IMR-90 (cell line): Measurements from ENCODE around the gene UPK3A. TPM values are rescaled to one million over a fixed set of nuclear protein-coding genes. Genes with fewer than 3 reads are reported as not detected.

Experiments used
- ATAC-seq: fragments of 200-7000 bp; cut with Tn5 transposase; 2 replicates; pipeline ENCODE4 v1.9.1; 2020; ENCODE audit warnings: low read depth, mild to moderate bottlenecking, moderate library complexity
- BruUV-seq: library from RNA; stranded (reverse); fragments of 400-500 nt; replicated peaks from 2 replicates; lab custom pipeline; 2021; lab: Mats Ljungman, UMichigan
- CTCF ChIA-PET: fragments of 300-600 bp; formaldehyde crosslinking; extraction: SDS; loops from one replicate; lab custom pipeline; 2021; ENCODE audit warnings: antibody characterized with exemption; lab: Yijun Ruan, JAX
- POLR2A ChIA-PET: fragments of 300-600 bp; sonication (Branson Sonifier 250); formaldehyde crosslinking; loops from one replicate; lab custom pipeline; 2022; ENCODE audit warnings: antibody characterized with exemption; ENCODE audit not compliant: unreplicated experiment; lab: Charles Lee
- DNase-seq: peaks from one replicate; pipeline ENCODE4 v3.0.0; 2013
- H2AFZ ChIP-seq: replicated peaks from 2 replicates; pipeline ENCODE3; 2013; ENCODE audit warnings: low read length, mild to moderate bottlenecking; ENCODE audit not compliant: poor library complexity
- H2AK5ac ChIP-seq: 2 replicates; pipeline ENCODE4 v1.6.1; 2013; ENCODE audit warnings: low read depth, low read length, inconsistent platforms
- H2AK9ac ChIP-seq: replicated peaks from 2 replicates; pipeline ENCODE3; 2013; ENCODE audit warnings: mild to moderate bottlenecking, low read depth, low read length, moderate library complexity; ENCODE audit not compliant: poor library complexity
- H2BK120ac ChIP-seq: 2 replicates; pipeline ENCODE4 v1.6.1; 2013; ENCODE audit warnings: low read depth, low read length, inconsistent platforms
- H2BK15ac ChIP-seq: 3 replicates; pipeline ENCODE4 v1.6.1; 2013; ENCODE audit warnings: low read depth, low read length, inconsistent platforms
- H2BK20ac ChIP-seq: 2 replicates; pipeline ENCODE4 v1.6.1; 2013; ENCODE audit warnings: low read depth, mild to moderate bottlenecking, inconsistent platforms, low read length, moderate library complexity
- H2BK5ac ChIP-seq: 2 replicates; pipeline ENCODE4 v1.6.1; 2013; ENCODE audit warnings: mild to moderate bottlenecking, low read depth, low read length, inconsistent platforms; ENCODE audit not compliant: poor library complexity, severe bottlenecking
- H3K14ac ChIP-seq: replicated peaks from 2 replicates; pipeline ENCODE4 v1.6.1; 2013; ENCODE audit warnings: low read depth, low read length, inconsistent platforms
- H3K18ac ChIP-seq: 2 replicates; pipeline ENCODE4 v1.6.1; 2013; ENCODE audit warnings: low read depth, low read length, control low read depth
- H3K23ac ChIP-seq: 2 replicates; pipeline ENCODE4 v1.6.1; 2013; ENCODE audit warnings: low read depth, low read length, inconsistent platforms
- H3K27ac ChIP-seq: 2 replicates; pipeline ENCODE4 v1.5.1; 2013; ENCODE audit warnings: mild to moderate bottlenecking, control low read depth, low read length; ENCODE audit not compliant: insufficient read depth
- H3K27me3 ChIP-seq: 2 replicates; pipeline ENCODE4 v1.6.1; 2013; ENCODE audit warnings: low read length; ENCODE audit not compliant: control insufficient read depth, insufficient read depth
- H3K36me3 ChIP-seq: 2 replicates; pipeline ENCODE4 v1.6.1; 2013; ENCODE audit warnings: low read length, mixed read lengths; ENCODE audit not compliant: control insufficient read depth, insufficient read depth
- H3K4ac ChIP-seq: 2 replicates; pipeline ENCODE4 v1.6.1; 2013; ENCODE audit warnings: low read depth, low read length, inconsistent platforms
- H3K4me1 ChIP-seq: 2 replicates; pipeline ENCODE4 v1.6.1; 2013; ENCODE audit warnings: low read length, mixed read lengths; ENCODE audit not compliant: control insufficient read depth, insufficient read depth
- H3K4me2 ChIP-seq: 2 replicates; pipeline ENCODE4 v1.6.1; 2013; ENCODE audit warnings: low read depth, mild to moderate bottlenecking, control low read depth, low read length, moderate library complexity
- H3K4me3 ChIP-seq: 2 replicates; pipeline ENCODE4 v1.5.1; 2013; ENCODE audit warnings: low read depth, mild to moderate bottlenecking, control low read depth, low read length, moderate library complexity; ENCODE audit not compliant: insufficient read depth
- H3K56ac ChIP-seq: 2 replicates; pipeline ENCODE4 v1.6.1; 2013; ENCODE audit warnings: low read length, inconsistent platforms; ENCODE audit not compliant: insufficient read depth; ENCODE audit errors: extremely low read depth
- H3K79me1 ChIP-seq, 2 experiments: 2 replicates each; pipeline ENCODE4 v1.6.1; 2013; ENCODE audit warnings: low read length in 2 of 2, inconsistent platforms in 1 of 2, low read depth in 1 of 2
- H3K9ac ChIP-seq: 2 replicates; pipeline ENCODE4 v1.6.1; 2013; ENCODE audit warnings: low read depth, low read length, control low read depth
- H3K9me1 ChIP-seq: 2 replicates; pipeline ENCODE4 v1.6.1; 2013; ENCODE audit warnings: low read length, inconsistent platforms; ENCODE audit not compliant: insufficient read depth
- H3K9me3 ChIP-seq: 2 replicates; pipeline ENCODE4 v1.6.1; 2013; ENCODE audit warnings: low read length; ENCODE audit not compliant: control insufficient read depth, insufficient read depth
- H4K20me1 ChIP-seq: 2 replicates; pipeline ENCODE4 v1.6.1; 2013; ENCODE audit warnings: low read length, inconsistent platforms; ENCODE audit not compliant: insufficient read depth
- H4K5ac ChIP-seq: 2 replicates; pipeline ENCODE4 v1.6.1; 2013; ENCODE audit warnings: mild to moderate bottlenecking, low read depth, low read length, control low read depth
- H4K8ac ChIP-seq, 2 experiments: 2 replicates each; pipeline ENCODE4 v1.6.1; 2013; ENCODE audit warnings: low read depth in 2 of 2, low read length in 2 of 2, control low read depth in 1 of 2, inconsistent platforms in 1 of 2
- H4K91ac ChIP-seq: 2 replicates; pipeline ENCODE4 v1.6.1; 2013; ENCODE audit warnings: low read depth, low read length, inconsistent platforms; ENCODE audit not compliant: insufficient read depth
- CEBPB ChIP-seq: IDR thresholded peaks from 2 replicates; pipeline ENCODE4 v1.6.1; 2012; ENCODE audit warnings: low read depth, low read length, improper control_type of control experiment
- CHD1 ChIP-seq: IDR thresholded peaks from 2 replicates; pipeline ENCODE4 v1.6.1; 2012; ENCODE audit warnings: low read depth, low read length, improper control_type of control experiment
- ELK1 ChIP-seq: fragments of 150-350 bp; IDR thresholded peaks from 2 replicates; pipeline ENCODE4 v1.6.1; 2016; ENCODE audit warnings: low read depth, mild to moderate bottlenecking, low read length, moderate library complexity, borderline replicate concordance
- FOS ChIP-seq: fragments of 150-350 bp; IDR thresholded peaks from 2 replicates; pipeline ENCODE4 v1.6.1; 2016; ENCODE audit warnings: low read depth, low read length
- MAFK ChIP-seq: IDR thresholded peaks from 2 replicates; pipeline ENCODE4 v1.6.1; 2012; ENCODE audit warnings: low read depth, low read length, improper control_type of control experiment
- MAZ ChIP-seq: IDR thresholded peaks from 2 replicates; pipeline ENCODE4 v1.6.1; 2012; ENCODE audit warnings: low read depth, mild to moderate bottlenecking, low read length, improper control_type of control experiment, moderate library complexity, borderline replicate concordance
- MXI1 ChIP-seq: IDR thresholded peaks from 2 replicates; pipeline ENCODE4 v1.6.1; 2012; ENCODE audit warnings: low read depth, mild to moderate bottlenecking, low read length, moderate library complexity, borderline replicate concordance
- NFE2L2 ChIP-seq: fragments of 150-350 bp; IDR thresholded peaks from 2 replicates; pipeline ENCODE4 v1.6.1; 2016; ENCODE audit warnings: low read depth, mild to moderate bottlenecking, low read length
- RAD21 ChIP-seq: IDR thresholded peaks from 2 replicates; pipeline ENCODE4 v1.6.1; 2012; ENCODE audit warnings: low read length, improper control_type of control experiment
- RCOR1 ChIP-seq: IDR thresholded peaks from 2 replicates; pipeline ENCODE4 v1.6.1; 2012; ENCODE audit warnings: mild to moderate bottlenecking, low read length, improper control_type of control experiment; ENCODE audit not compliant: insufficient replicate concordance
- RFX5 ChIP-seq: IDR thresholded peaks from 2 replicates; pipeline ENCODE4 v1.8.0; 2012; ENCODE audit warnings: low read depth, mild to moderate bottlenecking, low read length, moderate library complexity
- SMC3 ChIP-seq: fragments of 150-350 bp; IDR thresholded peaks from 2 replicates; pipeline ENCODE4 v1.6.1; 2016; ENCODE audit warnings: low read depth, mild to moderate bottlenecking, antibody characterized with exemption, low read length, moderate library complexity
- USF2 ChIP-seq: fragments of 150-350 bp; IDR thresholded peaks from 2 replicates; pipeline ENCODE4 v1.6.1; 2017; ENCODE audit warnings: mild to moderate bottlenecking, antibody characterized with exemption, low read length, low read depth
- WGBS, 2 experiments: methylation state at CpG; one replicate each; pipeline versions ENCODE4 v1.1.5 to v1.1.7; 2013; ENCODE audit warnings: missing lambda C conversion rate in 2 of 2; ENCODE audit not compliant: insufficient read length in 1 of 2; ENCODE audit errors: extremely low coverage in 2 of 2; 5-methylcytosine and 5-hydroxymethylcytosine counted together
- dilution Hi-C: fragments of 300-500 bp; cut with HindIII; formaldehyde crosslinking; loops from one replicate; pipeline ENCODE4 v1.14.3; 2018; ENCODE audit warnings: low sequenced_read_pairs; ENCODE audit not compliant: unreplicated experiment
- in situ Hi-C: fragments of 300-500 bp; cut with MboI; formaldehyde crosslinking; loops from 3 replicates; pipeline ENCODE4 v1.14.3; 2019; ENCODE audit warnings: low sequenced_read_pairs, inconsistent platforms, mixed read lengths
- intact Hi-C: fragments of 100-400 bp; cut with micrococcal nuclease; formaldehyde crosslinking; loops from 2 replicates; pipeline ENCODE4 v1.10.0; 2022
- polyA plus RNA-seq, 3 experiments: library from polyadenylated mRNA; depleted of rRNA; stranded (reverse); fragments of >200 nt; gene quantifications; 2 replicates each; pipeline ENCODE4 v1.2.3, GENCODE V29; 2012; ENCODE audit warnings: low replicate concordance in 1 of 3
- total RNA-seq: library from RNA; depleted of rRNA; stranded (reverse); fragments of >200 nt; gene quantifications from 2 replicates; pipeline ENCODE4 v1.2.3, GENCODE V29; 2012

UPK3A gene
- total and polyA plus RNA-seq, 2 of the 4 experiments (the other 2 are of a cell fraction): not detected

DNA sequence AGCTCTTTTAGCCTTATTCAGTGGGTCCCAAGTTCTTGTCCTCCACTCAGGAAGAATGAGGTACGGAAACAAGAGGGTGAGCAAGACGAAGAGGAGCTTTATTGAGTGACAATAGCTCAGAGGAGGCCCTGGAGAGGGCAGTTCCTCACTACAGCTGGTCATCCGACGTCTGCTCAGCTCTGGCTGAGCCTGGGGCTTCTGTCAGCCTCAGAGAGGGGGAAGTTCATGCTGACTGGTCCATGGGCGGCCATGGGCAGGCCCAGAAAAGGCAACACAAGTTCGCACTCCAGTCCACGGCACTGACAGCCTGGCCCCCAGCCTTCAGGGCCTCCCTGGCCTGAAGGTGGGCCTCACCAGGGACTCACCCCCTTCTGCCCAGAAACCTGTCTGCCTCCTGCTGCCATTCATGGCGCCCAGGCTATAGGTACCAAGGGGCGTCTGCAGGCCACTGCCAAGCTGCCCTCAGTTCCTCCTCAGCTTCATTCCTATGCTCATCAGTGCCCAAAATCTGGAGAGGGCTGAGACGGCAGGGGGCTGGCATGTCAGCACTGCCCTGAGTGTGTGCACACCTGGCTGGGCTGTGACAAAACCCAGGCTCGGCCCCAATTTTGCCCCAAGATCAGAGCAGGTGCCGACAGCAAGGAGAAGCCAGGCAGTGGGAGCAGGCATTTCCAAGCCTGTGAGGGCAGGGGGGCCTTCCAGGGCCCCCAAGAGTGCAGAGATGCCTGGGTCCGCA is 22.4 kb upstream of the UPK3A start (continued):
- no peak for TF ChIP-seq RFX5

DNA sequence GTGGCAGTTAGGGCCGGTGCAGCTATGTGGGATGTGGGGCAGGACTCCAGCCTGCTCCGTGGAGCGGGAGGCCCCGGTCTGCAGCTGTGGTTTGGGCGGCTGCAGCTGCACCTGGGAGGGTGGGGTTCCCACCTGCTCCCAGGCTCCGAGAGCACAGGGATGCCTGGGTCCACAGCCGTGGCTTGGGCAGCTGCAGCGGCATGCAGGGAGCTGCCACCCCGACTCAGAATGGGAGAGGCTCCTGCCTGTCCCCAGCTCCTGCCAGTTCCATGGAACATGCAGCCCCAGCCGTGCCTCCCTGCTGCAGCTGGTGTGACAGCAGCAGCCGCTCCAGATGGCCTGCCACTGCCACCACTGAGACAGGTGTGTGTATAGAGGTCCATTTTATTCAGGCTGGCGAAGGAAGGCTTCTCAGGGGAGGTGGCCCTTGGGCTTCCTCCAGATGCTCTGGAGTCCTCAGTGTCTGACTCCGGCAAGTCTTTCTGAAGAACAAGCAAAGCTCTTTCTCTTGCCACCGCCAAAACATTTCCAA is 21.8 kb upstream of the UPK3A start:
- intact Hi-C loops: loop anchor here (5.0 kb wide), 2 partner anchors 91 to 286 kb away; no protein-coding TSS in a partner anchor
- TF ChIP-seq SMC3 (no peak), MXI1 (no peak), MAFK (no peak), RFX5 (no peak), CHD1 (no peak), CEBPB (no peak), RAD21 (no peak), MAZ (no peak), ELK1 (no peak), FOS (no peak), NFE2L2 (no peak), RCOR1 (no peak), USF2 (no peak)

More for the DNA sequence above, 21.8 kb upstream of the UPK3A start:
- no peaks in the 10 kb centered on the region for H3K9me1 ChIP-seq
- no peak overlapping the region for H3K4me3 ChIP-seq
- H3K4ac ChIP-seq: no peak overlapping the region
- H3K36me3 ChIP-seq: no peaks in the 10 kb centered on the region
- DNase-seq: no peak
- H3K4me2 ChIP-seq: no peak overlapping the region
- no peaks in the 10 kb centered on the region for H4K20me1 ChIP-seq
- H3K27me3 ChIP-seq: no peaks in the 10 kb centered on the region
- H2AK5ac ChIP-seq: no peak overlapping the region
- no peak overlapping the region for H2BK20ac ChIP-seq
- peaks cover 2% of the 10 kb centered on the region; the same call in 1 of the 2 replicates for H3K4me1 ChIP-seq
- H2AK9ac ChIP-seq: no peak overlapping the region
- no peak overlapping the region for H3K18ac ChIP-seq
- H3K27ac ChIP-seq: no peak overlapping the region
- no peak overlapping the region for H3K14ac ChIP-seq
- H3K9ac ChIP-seq: no peak overlapping the region
- BruUV-seq: no TSS peak
- no peak for ATAC-seq
- WGBS, 2 experiments: 85% methylated on average over 4 of the region's 14 CpGs; no CpG with 5 or more reads in 1 of the 2 experiments
- no peak overlapping the region for H4K8ac ChIP-seq
- no peak overlapping the region for H2BK15ac ChIP-seq
- no peak overlapping the region for H4K5ac ChIP-seq
- H3K23ac ChIP-seq: no peak overlapping the region
- H2AFZ ChIP-seq: no peak overlapping the region
- ChIA-PET POLR2A (no interaction called here), CTCF (interaction anchor here (1.0 to 1.1 kb wide), 2 partner anchors 17 to 62 kb away, joined by 3 read pairs; no protein-coding TSS in a partner anchor)
- H4K91ac ChIP-seq: peak overlapping the region; percentile 26; the same call in 1 of the 2 replicates
- H2BK120ac ChIP-seq: no peak overlapping the region
- no peaks in the 10 kb centered on the region for H3K79me1 ChIP-seq
- no peak overlapping the region for H3K56ac ChIP-seq
- no peak overlapping the region for H2BK5ac ChIP-seq
- in situ Hi-C loops (loop anchor here (5.0 kb wide), 1 partner anchor 161 kb away; no protein-coding TSS in a partner anchor), dilution Hi-C loops (no loop called here)
- H3K9me3 ChIP-seq: peaks cover 2% of the 10 kb centered on the region; the same call in 1 of the 2 replicates
